Type B pancreatic cell (in vitro differentiated cells): Measurements from ENCODE around the gene ANKRA2. TPM values are rescaled to one million over a fixed set of nuclear protein-coding genes. Genes with fewer than 3 reads are reported as not detected.
A peak's percentile ranks its signal among the peaks of the same experiment; 100 is the strongest.

ENCODE experiments used
- DNase-seq: peaks from one replicate; pipeline ENCODE4 v3.0.0; 2021; ENCODE audit warnings: mixed read lengths; ENCODE audit not compliant: unreplicated experiment; ENCODE audit errors: extremely low spot score
- H3K27ac Mint-ChIP-seq: 2 replicates; pipeline ENCODE4 v1.8.0; 2021; ENCODE audit warnings: mild to moderate bottlenecking, mixed read lengths
- H3K27me3 Mint-ChIP-seq: 2 replicates; pipeline ENCODE4 v1.8.0; 2021; ENCODE audit warnings: mixed read lengths
- H3K36me3 Mint-ChIP-seq: 2 replicates; pipeline ENCODE4 v1.8.0; 2021; ENCODE audit warnings: mixed read lengths
- H3K4me1 Mint-ChIP-seq: one replicate; pipeline ENCODE4 v1.8.0; 2021; ENCODE audit warnings: mixed read lengths; ENCODE audit not compliant: unreplicated experiment
- H3K4me3 Mint-ChIP-seq: 2 replicates; pipeline ENCODE4 v1.8.0; 2021; ENCODE audit warnings: mild to moderate bottlenecking, mixed read lengths
- H3K9me3 Mint-ChIP-seq: 2 replicates; pipeline ENCODE4 v1.8.0; 2021; ENCODE audit warnings: mixed read lengths
- CTCF ChIP-seq: fragments of 200-600 bp; sonication (generic); conservative IDR thresholded peaks from 2 replicates; pipeline ENCODE4 v1.5.0; 2021; ENCODE audit warnings: antibody characterized with exemption, mild to moderate bottlenecking
- total RNA-seq: library from RNA; stranded (reverse); gene quantifications from 2 replicates; pipeline ENCODE4 v1.2.1, GENCODE V29; 2021; ENCODE audit warnings: low replicate concordance

The ANKRA2 gene
- total RNA-seq, 1 donor from 2014 or later, result 23.2 TPM

- TF ChIP-seq CTCF, result no peak
- peak overlapping the region; percentile 100 for H3K27ac Mint-ChIP-seq
- H3K4me1 Mint-ChIP-seq, result peaks cover 14% of the 10 kb centered on the region
- no peaks in the 10 kb centered on the region for H3K9me3 Mint-ChIP-seq
- no peaks in the 10 kb centered on the region for H3K27me3 Mint-ChIP-seq
- peaks cover 11% of the 10 kb centered on the region for H3K36me3 Mint-ChIP-seq
- no peak for DNase-seq
- peak overlapping the region; percentile 99 for H3K4me3 Mint-ChIP-seq
Observed at GRCh38 chr5:73564675-73565074, 764 bp downstream of the ANKRA2 start.

GRCh38 chr5:73564018-73564417 lies 1.4 kb downstream of the ANKRA2 start:
- Mint-ChIP-seq H3K36me3 (peaks cover 11% of the 10 kb centered on the region), H3K4me3 (peak overlapping the region; percentile 99), H3K27ac (peak overlapping the region; percentile 100), H3K4me1 (peaks cover 14% of the 10 kb centered on the region), H3K9me3 (no peaks in the 10 kb centered on the region), H3K27me3 (no peaks in the 10 kb centered on the region)
- DNase-seq, result no peak
- TF ChIP-seq CTCF, result no peak

GRCh38 chr5:73558950-73559349 lies 6.5 kb downstream of the ANKRA2 start:
- no peak for DNase-seq
- Mint-ChIP-seq H3K9me3 (no peaks in the 10 kb centered on the region), H3K36me3 (peaks cover 19% of the 10 kb centered on the region), H3K27ac (no peak overlapping the region), H3K4me3 (no peak overlapping the region), H3K4me1 (peaks cover 8% of the 10 kb centered on the region), H3K27me3 (no peaks in the 10 kb centered on the region)
- TF ChIP-seq CTCF, result no peak

- no peak for DNase-seq
- Mint-ChIP-seq H3K36me3 (peaks cover 8% of the 10 kb centered on the region), H3K4me3 (no peak overlapping the region), H3K27me3 (no peaks in the 10 kb centered on the region), H3K9me3 (no peaks in the 10 kb centered on the region), H3K4me1 (no peaks in the 10 kb centered on the region), H3K27ac (no peak overlapping the region)
- no peak for TF ChIP-seq CTCF
Observed at GRCh38 chr5:73552642-73553041, 12.8 kb downstream of the ANKRA2 start.

GRCh38 chr5:73550016-73550415 lies 15.4 kb downstream of the ANKRA2 start:
- no peak overlapping the region for H3K4me3 Mint-ChIP-seq
- H3K27ac Mint-ChIP-seq, result no peak overlapping the region
- H3K36me3 Mint-ChIP-seq, result peaks cover 8% of the 10 kb centered on the region
- no peak for DNase-seq
- no peaks in the 10 kb centered on the region for H3K4me1 Mint-ChIP-seq
- no peaks in the 10 kb centered on the region for H3K27me3 Mint-ChIP-seq
- H3K9me3 Mint-ChIP-seq, result no peaks in the 10 kb centered on the region
- TF ChIP-seq CTCF, result no peak

- no peak for DNase-seq
- no peaks in the 10 kb centered on the region for H3K4me1 Mint-ChIP-seq
- no peak overlapping the region for H3K27ac Mint-ChIP-seq
- H3K27me3 Mint-ChIP-seq, result peaks cover 11% of the 10 kb centered on the region
- TF ChIP-seq CTCF, result no peak
- H3K4me3 Mint-ChIP-seq, result no peak overlapping the region
- H3K36me3 Mint-ChIP-seq, result no peaks in the 10 kb centered on the region
- H3K9me3 Mint-ChIP-seq, result no peaks in the 10 kb centered on the region
Observed at GRCh38 chr5:73545403-73545779, 20.0 kb downstream of the ANKRA2 start.
